ENCODE results near the gene SACM1L. TPM values are rescaled to one million over a fixed set of nuclear protein-coding genes. Genes with fewer than 3 reads are reported as not detected.

SACM1L gene
- total and polyA plus RNA-seq, 2 of the 13 experiments (the other 11 are each of a cell fraction or from before 2014, with no cell fraction given) = 15.1 to 27.8 TPM

- Histone ChIP-seq H3K79me2 (ENCODE audit: insufficient read depth, low read length) (no peaks in the 10 kb centered on the region), H3K4me1 (ENCODE audit: insufficient read depth, low read length) (peaks cover 6% of the 10 kb centered on the region; the same call in 1 of the 2 replicates), H3K9me3 (ENCODE audit: low read length) (no peaks in the 10 kb centered on the region), H3K9ac (ENCODE audit: insufficient read depth, low read depth, low read length) (no peak overlapping the region), H3K4me2 (ENCODE audit: low read depth, low read length) (no peak overlapping the region), H2AFZ (ENCODE audit: low read length) (no peak overlapping the region), H3K27me3 (ENCODE audit: control insufficient read depth in 1 of 2, insufficient read depth in 2 of 2, low read length in 2 of 2) (peaks cover 2 to 54% of the 10 kb centered on the region in 2 experiments), H4K20me1 (ENCODE audit: insufficient read depth, low read length) (no peaks in the 10 kb centered on the region), H3K4me3 (replicated peaks in 1 of 3; ENCODE audit: insufficient read depth in 1 of 3, low read depth in 2 of 3, low read length in 3 of 3) (no peak overlapping the region), H3K27ac (ENCODE audit: extremely low read length, insufficient read depth, low read length) (no peak overlapping the region), H3K36me3 (replicated peaks in 1 of 2; ENCODE audit: control insufficient read depth in 1 of 2, insufficient read depth in 2 of 2, low read length in 2 of 2) (no peaks in the 10 kb centered on the region)
- no TSS peak for BruUV-seq (replicated peaks)
- DNase-seq (ENCODE audit: low spot score) (no peak), ATAC-seq (no peak), FAIRE-seq (no peak)
- TF ChIP-seq EEA1 (CRISPR knock-in tag; IDR thresholded peaks at IDR 0.05; ENCODE audit: borderline replicate concordance) = no peak
- no peak for TF ChIP-seq GATA4 (IDR thresholded peaks at IDR 0.05; ENCODE audit: borderline replicate concordance, low read depth)
- no peak for TF ChIP-seq ZNF484 (CRISPR knock-in tag; IDR thresholded peaks at IDR 0.05; ENCODE audit: borderline replicate concordance, low read depth)
- TF ChIP-seq TFAP4 (IDR thresholded peaks at IDR 0.05; ENCODE audit: borderline replicate concordance, low read depth) = no peak
- TF ChIP-seq MTERF4 (CRISPR knock-in tag; IDR thresholded peaks at IDR 0.05) = no peak
- no peak for TF ChIP-seq GATAD1 (CRISPR knock-in tag; IDR thresholded peaks at IDR 0.05)
- TF ChIP-seq ZXDC (CRISPR knock-in tag; IDR thresholded peaks at IDR 0.05) = no peak
- ChIA-PET CTCF (ENCODE audit: low intra/inter-chr PET ratio, low total read pairs) (interaction anchor here (2.3 kb wide), 1 partner anchor 169 kb away, joined by 15 read pairs; no protein-coding TSS in a partner anchor), POLR2A (no interaction called here)
- WGBS (ENCODE audit: low lambda C conversion rate) = 40% methylated on average over 8 of the region's 12 CpGs
- in situ Hi-C loops (cut with HindIII; ENCODE audit: extremely low pct_ligation_motif_present, low pct_unique_long_range_greater_than_20kb) = loop anchor here (5.0 to 10.0 kb wide), 2 partner anchors 167 to 315 kb away; no protein-coding TSS in a partner anchor
- intact Hi-C loops (cut with micrococcal nuclease; ENCODE audit: unreplicated experiment) = loop anchor here (2.0 kb wide), 1 partner anchor 319 kb away; no protein-coding TSS in a partner anchor
Measured at GRCh38 chr3:45759851-45760250, 70.7 kb downstream of the SACM1L start.
